Activated CD4-positive, alpha-beta T cell treated with anti-CD3 and anti-CD28 coated beads, Interleukin-2, amount 50 U/mL, for 1 hour (primary cell): ENCODE results near the gene CD109.
"Not testable (repeated sequence)": the region's sequence is repeated elsewhere in the genome, so short reads cannot be mapped to it uniquely, and the experiment has no call there.

Source experiments
- DNase-seq: peaks from one replicate; pipeline ENCODE4 v3.0.0-alpha.2; 2020

The CD109 gene

GRCh38 chr6:73695619-73696421 lies at the start of gene CD109:
CD109 (plus strand) TSS chr6:73696203; CDS start chr6:73696216, 13 bp downstream.
- peak; percentile 42 for DNase-seq

GRCh38 chr6:73648166-73648565 lies 47.8 kb upstream of the CD109 start:
- DNase-seq: no peak

DNA sequence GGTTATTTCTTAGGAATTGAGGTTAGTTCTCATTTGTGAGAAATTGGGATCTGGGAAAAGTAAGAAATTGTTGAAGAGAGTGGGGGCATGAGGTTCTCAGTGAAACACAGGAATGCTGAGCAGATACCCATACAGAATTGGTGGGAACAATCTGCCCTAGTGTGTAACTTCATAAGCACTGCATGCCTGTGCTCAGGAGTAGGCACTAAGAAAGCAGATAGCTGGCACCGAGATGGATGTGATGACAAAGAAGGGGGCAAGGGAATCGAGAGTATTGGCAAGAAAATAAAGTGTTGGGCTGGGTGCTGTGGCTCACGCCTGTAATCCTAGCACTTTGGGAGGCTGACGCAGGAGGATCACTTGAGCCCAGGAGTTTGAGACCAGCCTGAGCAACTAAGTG lies 46.2 kb upstream of the CD109 start:
- no peak for DNase-seq

DNA sequence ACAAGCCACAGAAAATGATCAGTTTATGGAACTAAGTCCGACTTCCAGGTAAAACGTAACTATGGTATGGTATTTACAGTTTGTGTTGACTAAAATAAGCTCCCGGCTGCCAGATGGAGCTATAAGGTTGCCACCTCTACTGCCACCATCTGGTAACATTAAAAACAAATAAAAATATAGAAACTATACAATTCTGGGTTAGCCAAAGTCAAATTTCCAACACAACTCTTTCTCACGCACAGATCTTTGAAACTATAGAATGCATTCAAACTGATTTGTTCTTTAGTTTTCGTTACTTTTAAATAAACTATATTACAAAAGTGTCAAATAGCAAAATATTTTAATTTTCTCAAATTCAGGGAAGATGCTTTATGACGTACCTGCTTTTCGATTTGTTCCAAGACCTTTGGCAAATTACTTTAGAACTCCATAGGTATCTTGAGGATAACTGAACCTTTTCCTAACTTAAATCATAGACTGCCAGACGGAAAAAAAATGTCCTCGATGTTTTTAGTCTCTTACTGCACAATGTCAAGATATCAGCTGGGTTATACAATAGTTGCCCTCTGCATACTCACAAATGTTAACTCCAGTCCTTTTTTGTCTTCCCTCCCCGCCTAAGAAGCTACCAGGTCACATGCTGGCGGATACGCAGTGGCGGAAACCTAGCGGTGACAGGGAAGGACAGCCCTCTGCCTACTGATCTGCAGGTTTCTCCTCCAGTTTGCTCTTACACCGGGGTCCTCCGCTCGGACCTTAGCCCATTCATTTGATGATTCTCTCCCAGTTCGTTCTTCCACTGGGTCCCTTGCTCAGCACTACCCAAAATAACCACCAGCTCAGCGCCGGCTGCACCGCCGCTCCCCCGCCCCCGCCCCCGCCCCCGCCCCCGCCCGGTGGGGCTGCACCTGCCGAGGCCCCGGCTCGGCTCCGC lies 43.1 kb upstream of the CD109 start:
- DNase-seq: peak; percentile 58

GRCh38 chr6:73653571-73654424 lies 42.2 kb upstream of the CD109 start, which contains the start of gene SLC17A5:
SLC17A5 (minus strand) TSS chr6:73653992; CDS start chr6:73653886, 106 bp downstream.
- DNase-seq: peak; percentile 86

DNA sequence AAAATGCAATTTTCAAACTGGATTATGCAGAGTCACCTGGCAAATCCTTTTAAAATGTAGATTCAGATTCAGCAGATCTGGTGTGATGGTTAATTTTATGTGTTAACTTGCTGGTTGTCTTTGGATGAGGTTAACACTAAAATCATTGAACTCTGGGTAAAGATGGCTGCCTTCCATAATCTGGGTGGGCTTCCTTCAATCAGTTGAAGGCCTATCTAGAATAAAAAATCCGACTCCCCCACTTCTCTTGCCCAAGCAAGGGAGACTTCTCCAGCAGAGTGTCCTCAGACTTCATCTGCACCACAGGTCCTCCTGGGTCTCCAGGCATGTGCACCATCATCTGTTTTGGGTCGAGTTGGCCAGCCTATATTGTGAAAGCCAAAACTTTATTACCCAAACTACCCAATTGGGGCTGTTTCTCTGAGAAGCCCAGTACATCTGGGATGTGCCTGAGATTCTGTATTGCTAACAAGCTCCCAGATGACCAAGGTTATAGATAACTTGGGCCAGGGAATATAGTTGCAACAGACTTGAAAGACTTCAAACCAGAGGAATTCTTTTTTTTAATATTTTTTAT lies 40.6 kb upstream of the CD109 start:
- no peak for DNase-seq

DNA sequence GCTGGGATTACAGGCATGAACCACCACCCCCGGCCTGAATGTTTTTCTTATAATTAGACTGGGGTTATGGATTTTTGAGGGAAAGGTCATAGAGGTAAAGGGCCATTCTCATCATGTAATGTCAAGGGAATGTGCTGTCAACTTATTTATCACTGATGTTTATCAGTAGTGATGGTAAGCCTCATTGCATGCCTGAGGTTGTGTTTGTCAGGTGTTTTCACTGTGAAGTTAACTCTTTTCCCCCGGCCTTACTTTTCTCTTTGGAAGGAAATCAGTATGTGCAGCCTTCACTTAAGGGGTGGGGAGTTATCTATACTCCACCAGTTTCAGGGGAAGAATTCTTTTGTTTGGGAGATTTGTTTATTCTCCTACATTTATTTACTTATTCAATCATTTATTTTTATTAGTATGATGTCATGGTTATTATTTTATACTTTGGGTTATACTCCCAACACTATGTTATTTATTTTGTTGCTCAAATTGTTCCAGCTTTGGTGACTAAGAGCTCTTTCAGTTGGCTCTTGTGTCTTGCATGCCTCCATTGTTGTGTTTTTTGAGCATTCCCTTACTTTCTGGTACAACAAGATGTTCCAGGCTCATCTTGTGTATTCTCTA lies 39.4 kb upstream of the CD109 start:
- DNase-seq: no peak

- no peak for DNase-seq
These were observed 38.8 kb upstream of the CD109 start for GRCh38 chr6:73657201-73657600.

- no peak for DNase-seq
These were observed 31.3 kb upstream of the CD109 start for GRCh38 chr6:73664701-73665100.

DNA sequence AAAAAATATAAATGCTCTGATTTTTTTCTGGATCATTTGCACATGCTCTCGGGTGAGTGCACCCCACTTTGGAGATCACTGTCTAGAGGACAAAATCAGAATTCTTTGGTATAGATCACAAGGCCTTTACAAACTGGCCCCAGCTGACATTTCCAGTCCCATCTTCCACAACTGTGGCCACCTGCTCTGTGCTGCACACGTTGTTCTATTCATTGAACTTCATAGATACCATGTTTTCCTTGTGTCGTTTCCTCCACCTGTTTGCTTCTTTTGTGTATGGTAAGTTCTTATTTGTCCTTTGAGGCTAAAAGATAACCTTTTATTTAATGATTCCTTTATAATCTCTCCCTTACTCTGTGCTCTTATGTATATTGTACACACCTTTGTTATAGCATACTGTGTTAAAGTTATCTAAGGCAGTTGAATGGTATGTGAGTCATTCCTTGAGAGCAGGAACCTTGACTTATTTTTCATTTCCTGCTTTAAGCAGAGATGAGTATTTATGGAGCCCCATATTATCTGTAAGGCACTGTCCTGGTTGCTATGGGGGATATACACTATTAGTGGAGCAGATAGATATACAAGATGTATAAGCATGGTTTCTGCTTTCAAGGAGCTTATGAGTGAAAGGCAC lies 30.2 kb upstream of the CD109 start:
- DNase-seq: no peak

GRCh38 chr6:73666393-73666792 lies 29.6 kb upstream of the CD109 start:
- no peak for DNase-seq

DNA sequence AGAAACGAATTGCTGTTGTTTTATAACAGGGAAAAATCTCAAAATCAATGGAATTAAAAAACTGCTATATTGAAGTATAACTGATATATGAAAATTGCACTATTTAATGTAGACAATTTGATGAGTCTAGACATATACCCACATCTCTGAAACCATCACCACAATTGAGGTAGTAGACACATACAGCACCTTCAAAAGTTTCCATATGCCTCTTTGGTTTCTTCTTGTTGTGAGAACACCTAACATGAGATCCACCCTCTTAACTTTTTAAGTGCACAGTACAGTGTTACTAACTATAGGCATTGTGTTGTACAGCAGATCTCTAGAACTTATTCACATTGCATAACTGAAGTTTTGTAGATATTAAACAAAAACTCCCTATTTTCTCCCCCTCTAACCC lies 28.2 kb upstream of the CD109 start:
- DNase-seq: no peak

GRCh38 chr6:73669005-73669404 lies 27.0 kb upstream of the CD109 start:
- no peak for DNase-seq

DNA sequence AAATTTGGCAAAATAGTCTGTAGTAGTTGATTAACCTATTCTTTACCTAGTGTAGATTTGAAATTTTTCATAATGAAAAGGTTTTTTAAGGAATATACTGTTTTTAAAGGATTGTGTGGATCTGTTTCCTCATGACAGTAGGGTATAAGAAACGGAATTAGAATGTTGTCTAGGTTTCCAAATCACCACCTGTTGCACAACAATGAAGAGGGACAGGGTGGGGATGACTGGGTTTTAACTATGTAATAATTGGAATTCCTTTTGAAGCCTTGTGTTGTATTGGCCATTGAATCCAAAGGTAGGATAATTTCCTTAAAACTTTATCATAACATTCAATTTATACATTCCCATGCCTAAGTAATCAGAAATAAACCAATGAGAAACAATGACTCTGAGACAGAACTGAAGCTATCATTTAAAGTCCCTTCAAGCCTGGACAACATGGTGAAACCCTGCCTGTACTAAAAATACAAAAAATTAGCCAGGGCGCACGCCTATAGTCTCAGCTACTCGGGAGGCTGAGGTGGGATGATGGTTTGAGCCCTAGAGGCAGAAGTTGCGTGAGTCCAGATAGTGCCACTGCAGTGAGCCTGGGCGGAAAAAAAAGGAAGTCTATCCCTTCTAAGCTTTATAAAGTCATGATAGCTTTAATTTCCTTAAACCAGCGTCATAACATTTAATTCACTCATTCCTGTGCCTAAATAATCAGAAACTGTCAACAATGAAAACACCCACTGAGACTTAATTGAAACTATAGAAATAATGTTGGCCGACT lies 23.9 kb upstream of the CD109 start:
- DNase-seq: no peak

DNA sequence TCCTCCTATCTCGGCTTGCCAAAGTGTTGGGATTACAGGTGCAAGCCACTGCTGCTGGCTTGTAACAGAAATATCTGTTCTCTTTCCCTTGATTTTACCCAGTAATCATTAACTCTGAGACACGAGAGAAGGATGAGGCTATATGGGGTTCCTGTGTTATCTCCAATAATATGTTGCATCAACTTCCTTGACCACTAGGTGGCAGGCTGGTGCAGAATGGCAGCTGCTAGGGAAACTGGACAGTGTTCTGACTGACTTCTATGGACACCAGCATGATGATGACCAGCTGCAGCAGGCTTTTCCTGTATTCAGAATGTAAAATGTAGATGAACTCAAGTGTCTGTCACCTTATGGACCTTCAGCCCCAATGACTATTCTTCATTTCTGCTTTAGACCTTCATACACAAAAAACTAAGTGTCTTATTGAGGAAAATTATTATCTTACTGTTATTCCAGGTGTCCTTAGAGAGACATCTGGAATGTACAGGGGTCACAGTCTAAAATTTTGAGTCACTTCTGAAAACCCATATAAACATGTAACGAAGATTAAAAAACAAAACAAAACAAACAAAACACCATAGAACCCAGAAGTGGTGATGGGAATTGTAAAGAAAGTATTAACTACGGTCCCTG lies 20.4 kb upstream of the CD109 start:
- DNase-seq: peak; percentile 61

GRCh38 chr6:73679009-73679408 lies 17.0 kb upstream of the CD109 start:
- DNase-seq: no peak

DNA sequence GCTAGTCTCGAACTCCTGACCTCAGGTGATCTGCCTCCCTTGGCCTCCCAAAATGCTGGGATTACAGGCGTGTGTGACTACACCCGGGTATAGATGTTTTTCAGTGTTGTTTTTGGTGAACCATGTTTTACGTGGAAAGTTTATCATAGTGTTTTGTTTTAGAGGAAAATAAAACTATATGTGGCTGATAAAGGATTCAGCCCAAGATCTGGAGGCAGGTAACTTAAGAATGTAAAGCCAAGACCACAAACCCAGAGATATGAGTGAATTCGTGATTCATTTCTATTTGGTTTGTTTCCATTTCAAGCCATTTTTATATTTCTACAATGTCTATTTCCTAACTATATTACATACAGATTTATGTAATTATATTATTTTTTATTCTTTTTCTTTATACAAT lies 16.2 kb upstream of the CD109 start:
- DNase-seq: not testable (repeated sequence)

- no peak for DNase-seq
These were observed 15.6 kb upstream of the CD109 start for GRCh38 chr6:73680289-73680918.

GRCh38 chr6:73683574-73683973 lies 12.4 kb upstream of the CD109 start:
- DNase-seq: not testable (repeated sequence)

GRCh38 chr6:73688351-73688750 lies 7.7 kb upstream of the CD109 start:
- no peak for DNase-seq
